Non-pigmented ciliary epithelial cell (primary cell): ENCODE results near the gene CPNE5.

Experiments used
- DNase-seq: peaks from one replicate; pipeline ENCODE4 v3.0.0-alpha.2; 2010; ENCODE audit warnings: low read depth

Gene CPNE5

DNA sequence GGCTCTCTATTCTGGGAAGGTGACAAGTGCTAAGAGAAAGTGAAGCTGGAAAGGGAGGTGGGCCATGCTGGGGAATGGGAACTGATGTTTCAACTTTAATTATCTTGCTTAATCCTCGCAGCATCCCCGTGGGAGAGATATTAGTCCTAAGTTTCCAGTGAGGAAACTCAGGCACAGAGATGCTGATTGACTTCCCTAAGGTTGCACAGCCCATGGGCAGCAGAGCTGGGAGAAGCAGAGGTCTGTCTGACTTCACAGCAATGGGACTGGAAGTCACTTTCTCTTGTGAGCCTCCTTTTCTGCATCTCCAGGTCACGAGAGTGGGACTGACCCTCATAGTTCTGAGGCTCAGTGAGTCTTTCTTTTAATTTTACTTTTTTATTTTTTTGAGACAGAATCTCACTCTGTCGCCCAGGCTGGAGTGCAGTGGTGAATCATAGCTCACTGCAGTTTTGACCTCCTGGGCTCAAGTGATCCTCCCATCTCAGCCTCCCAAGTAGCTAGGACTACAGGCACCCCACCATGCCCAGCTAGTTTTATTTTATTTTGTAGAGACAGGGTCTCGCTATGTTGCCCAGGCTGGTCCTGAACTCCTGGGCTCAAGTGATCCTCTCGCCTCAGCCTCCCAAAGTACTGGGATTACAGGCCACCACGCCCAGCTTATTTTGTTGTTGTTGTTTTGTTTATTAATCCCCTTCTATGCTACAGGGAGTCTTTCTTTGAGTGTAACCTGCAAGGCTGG, 139.0 kb downstream of the CPNE5 start:
- DNase-seq, result no peak

DNA sequence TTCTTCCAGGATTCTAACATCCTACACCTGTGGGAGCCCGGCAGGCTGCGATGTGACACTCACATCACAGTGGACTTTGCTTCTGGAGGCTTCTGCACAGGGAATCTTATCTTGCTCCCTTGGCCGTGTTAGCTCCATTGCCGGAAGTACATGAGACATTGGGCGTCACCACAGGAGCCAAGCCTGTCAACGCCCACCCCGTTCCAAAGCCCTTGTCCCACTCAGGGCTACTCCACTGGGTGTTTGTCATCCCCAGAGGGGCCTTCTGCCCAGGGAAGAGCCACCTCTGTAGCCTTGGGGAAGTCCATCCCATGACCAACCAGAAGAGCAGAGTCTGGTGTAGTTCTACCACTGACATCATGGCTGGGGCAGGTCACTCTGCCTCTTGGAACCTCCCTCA, 139.9 kb downstream of the CPNE5 start:
- no peak for DNase-seq

DNA sequence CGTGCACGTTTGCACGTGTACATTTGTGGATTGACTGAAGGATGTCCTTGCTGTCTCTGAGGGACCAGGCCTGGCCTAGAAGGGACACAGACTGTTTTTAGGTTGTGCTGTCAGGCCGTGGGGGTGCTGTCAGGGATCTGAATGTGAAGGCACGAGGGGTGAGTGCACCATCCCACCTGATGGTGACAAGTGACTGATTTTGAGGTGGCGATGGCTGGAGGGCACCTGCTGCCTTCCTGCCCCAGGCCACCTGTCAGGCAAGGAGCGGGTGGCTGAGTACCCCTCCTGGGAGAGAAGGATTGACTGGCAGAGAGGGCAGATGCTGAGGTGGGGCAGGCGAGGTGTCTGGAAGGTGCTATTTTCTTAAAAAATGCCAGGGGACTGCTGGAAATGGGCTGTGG, 140.4 kb downstream of the CPNE5 start:
- no peak for DNase-seq

DNA sequence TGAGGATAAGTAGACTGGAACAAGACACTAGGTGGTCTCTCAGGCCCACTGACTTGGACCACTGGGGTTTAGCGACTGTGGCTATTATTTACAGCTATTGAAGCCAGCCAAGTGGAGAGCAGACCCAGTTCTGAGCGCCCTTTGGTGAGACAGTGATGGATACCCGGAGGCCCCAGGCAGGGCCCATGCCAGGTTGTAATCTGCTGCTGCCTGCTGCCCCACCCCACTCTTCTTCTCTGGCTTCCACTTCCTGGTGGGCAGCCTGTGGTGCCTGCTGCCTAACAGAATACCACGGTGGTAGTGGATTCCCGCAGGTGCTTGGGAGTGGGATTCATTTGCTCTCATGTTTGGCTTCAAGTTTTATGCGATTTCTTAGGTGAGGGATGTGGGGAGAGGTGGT, 141.0 kb downstream of the CPNE5 start:
- no peak for DNase-seq

DNA sequence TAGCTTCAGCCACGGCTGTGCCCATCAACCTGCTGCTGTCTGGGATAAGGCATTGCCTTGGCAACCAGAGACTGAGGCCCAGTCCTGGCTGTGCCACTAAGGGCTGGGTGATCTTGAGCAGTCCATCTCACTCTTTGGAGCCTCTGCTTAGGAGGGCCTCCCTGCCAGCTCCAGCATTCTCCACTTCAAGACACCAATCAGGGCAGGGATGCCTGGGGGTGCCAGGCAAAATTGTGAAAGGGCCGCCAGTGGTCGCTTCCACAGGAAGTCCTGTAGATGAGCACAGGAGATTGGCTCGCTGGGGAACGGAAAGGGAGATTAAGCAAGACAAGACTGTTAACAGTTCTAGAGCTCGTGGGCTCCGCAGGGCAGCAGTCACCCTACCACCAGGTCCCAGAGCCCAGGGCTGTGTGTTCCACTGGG, 141.8 kb downstream of the CPNE5 start, which contains the start of gene RAB44:
TSS of gene RAB44 (plus strand) at position 346 of the 423 bp plus-strand sequence. CDS start 6,410 bp downstream, outside the sequence.
- no peak for DNase-seq

DNA sequence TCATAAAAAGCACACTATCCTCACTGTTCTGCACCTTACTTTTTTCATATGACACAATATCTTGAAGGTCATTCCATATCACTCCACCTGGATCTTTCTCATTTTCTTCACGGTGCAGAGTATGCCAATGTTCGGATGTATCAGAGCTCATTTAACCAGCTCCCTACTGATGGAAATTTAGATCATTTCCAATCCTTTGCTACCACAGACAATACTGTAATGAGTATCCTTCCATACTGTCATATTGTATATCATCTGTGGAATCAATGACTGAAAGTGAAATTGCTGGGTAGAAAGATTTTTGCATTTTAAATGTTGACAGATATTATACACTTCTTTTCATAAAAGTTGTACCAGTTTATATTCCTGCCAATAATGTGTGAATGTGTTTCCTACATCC, 143.8 kb downstream of the CPNE5 start:
- DNase-seq, result no peak

DNA sequence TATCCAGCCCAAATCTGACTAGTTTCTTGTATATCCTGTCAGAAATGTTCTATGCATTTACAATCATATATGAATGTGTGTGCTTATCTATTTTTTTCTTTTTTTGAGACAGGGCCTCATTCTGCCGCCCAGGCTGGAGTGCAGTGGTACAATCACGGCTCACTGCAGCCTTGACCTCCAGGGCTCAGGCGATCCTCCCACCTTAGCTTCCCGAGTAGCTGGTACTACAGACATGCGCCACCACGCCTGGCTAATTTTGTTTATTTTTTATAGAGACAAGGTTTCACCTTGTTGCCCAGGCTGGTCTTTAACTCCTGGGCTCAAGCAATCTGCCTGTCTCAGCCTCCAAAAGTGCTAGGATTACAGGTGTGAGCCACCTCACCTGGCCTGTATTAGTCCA, 144.6 kb downstream of the CPNE5 start:
- DNase-seq, result no peak

DNA sequence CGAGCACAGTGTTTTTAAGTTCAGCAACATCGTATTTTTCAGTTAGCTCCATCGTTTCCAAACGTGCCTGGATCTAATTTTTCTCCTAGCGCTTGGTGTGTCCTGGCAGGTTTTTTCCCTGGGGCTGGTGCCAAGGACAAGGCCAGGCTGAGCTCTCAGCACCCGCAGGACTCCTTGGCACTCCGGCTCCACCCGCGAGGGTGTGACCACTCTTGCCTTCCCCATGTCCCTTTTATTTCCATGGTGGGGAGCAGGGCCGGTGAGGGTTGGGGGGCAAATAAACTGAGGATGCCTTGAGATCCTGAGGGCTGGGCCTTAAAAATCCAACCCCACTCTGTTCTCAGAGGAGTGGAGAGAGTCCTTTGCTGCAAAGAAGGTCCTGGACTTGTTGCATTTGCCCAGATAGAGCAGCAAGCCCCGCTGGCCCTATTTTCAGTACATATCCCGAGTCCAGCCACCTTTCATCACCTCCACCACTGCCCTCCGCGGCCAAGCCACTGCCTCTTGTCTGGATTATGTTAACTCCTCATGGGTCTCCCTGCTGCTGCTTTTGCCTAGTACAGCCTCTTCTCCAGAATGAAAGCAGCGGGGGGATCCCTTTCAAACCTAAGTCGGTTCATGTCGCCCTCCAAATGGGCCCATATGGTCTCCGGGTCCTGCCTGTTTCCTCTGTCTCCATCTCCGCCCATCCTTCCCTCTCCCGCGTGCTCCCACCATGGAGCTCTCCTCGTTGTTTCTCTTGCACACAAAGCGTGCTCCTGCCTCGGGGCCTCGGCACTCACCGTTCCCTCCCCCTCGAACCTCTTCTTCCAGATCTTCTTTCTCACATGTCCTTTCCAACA, 146.2 kb downstream of the CPNE5 start:
- DNase-seq, result no peak

DNA sequence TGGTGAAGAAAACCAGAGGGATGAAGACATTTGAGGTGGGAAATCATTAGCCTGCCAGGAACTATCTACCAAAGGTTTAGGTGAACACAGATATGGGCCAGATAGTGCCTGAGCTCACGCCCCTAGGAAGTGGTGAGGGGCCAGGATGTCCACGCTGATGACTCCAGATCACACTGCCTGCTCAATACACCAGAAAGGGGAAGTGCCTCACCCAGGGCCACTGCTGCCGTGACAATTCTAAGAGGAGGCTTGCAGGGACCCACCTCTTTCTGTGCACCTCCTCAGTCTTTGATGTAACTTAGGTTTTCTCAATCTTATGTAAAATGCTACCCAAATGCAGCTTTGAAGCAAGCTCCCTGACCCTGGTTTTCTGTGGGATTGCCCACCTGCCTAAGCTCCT, 147.0 kb downstream of the CPNE5 start:
- DNase-seq, result no peak

DNA sequence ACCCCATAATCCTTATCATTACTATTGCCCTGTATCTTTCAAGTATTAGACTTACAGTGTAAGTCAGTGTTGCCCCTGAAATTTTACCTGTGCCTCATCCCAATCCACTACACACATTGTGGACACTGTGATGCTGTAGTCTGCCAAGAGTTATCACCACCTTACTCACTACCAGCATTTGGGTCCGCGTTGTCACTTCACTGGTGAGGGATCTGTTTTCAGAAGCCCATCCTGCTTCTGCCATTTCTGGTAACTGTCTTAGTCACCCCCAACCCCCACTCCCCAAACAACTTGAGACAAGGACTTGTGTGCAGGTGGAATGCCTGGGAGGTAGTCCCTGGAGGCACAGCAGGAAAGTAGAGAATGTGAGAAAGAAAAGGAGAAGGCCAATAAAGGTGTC, 147.6 kb downstream of the CPNE5 start:
- no peak for DNase-seq

DNA sequence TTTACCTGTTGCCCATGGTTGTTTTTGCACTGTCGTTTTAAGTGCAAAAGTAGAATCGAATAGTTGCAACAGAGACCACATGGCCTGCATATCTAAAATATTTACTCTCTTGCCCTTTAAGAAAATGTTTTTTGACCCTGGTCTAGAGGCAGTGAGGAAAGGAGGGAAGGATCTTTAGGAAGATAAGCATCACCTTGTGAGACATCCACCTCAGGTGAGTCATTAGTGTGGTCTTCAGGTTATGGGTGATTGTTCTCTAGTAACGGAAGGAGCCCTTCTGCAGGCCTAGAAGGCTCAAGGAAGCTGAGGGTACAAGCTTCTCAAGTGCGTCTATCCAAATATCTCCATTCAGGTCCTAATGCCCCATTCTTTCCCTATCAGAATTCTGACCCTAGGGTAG, 148.2 kb downstream of the CPNE5 start:
- no peak for DNase-seq
